ENCODE results near the gene KLHL10. TPM values are rescaled to one million over a fixed set of nuclear protein-coding genes. Genes with fewer than 3 reads are reported as not detected.
A peak's percentile ranks its signal among the peaks of the same experiment; 100 is the strongest.
"Not testable (repeated sequence)": the region's sequence is repeated elsewhere in the genome, so short reads cannot be mapped to it uniquely, and the experiment has no call there.

KLHL10 gene
- total RNA-seq, 2 experiments from 2014 or later = not detected

DNA sequence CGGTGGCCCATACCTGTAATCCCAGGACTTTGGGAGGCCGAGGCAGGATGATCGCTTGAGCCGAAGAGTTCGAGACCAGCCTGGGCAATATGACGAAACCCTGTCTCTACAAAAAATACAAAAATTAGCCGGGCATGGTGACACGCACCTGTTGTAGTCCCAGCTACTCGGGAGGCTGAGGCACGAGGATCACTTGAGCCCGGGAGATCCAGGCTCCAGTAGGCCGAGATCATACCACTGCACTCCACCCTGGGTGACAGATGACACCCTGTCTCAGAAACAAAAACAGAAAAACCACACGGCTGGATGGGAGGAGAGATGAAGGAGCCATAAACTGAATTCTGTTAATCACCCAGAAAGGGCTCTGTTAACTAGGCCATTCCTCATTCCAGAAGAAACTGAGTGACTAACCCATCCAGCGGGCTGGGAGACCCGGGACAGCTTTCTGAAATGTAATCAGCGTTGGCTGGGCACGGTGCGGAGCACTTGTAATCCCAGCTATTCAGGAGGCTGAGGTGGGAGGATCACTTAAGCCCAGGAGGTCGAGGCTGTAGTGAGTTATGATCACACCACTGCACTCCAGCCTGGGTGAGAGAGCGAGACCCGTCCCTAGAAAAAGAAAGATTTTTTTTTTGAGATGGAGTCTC is 952 bp upstream of the KLHL10 start:
- no peak for TF ChIP-seq EZH2phosphoT487 (IDR thresholded peaks at IDR 0.05; ENCODE audit: borderline replicate concordance, low read depth, low read length)
- TF ChIP-seq, protein P1, sequence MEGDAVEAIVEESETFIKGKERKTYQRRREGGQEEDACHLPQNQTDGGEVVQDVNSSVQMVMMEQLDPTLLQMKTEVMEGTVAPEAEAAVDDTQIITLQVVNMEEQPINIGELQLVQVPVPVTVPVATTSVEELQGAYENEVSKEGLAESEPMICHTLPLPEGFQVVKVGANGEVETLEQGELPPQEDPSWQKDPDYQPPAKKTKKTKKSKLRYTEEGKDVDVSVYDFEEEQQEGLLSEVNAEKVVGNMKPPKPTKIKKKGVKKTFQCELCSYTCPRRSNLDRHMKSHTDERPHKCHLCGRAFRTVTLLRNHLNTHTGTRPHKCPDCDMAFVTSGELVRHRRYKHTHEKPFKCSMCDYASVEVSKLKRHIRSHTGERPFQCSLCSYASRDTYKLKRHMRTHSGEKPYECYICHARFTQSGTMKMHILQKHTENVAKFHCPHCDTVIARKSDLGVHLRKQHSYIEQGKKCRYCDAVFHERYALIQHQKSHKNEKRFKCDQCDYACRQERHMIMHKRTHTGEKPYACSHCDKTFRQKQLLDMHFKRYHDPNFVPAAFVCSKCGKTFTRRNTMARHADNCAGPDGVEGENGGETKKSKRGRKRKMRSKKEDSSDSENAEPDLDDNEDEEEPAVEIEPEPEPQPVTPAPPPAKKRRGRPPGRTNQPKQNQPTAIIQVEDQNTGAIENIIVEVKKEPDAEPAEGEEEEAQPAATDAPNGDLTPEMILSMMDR (conservative IDR thresholded peaks at IDR 0.05; ENCODE audit: low read length) = no peak
- Histone ChIP-seq H3K9me2 (ENCODE audit: insufficient read depth, low read length) (no peaks in the 10 kb centered on the region), H3K36me3 (ENCODE audit: insufficient read depth, low read length) (no peaks in the 10 kb centered on the region), H3K9me3 (ENCODE audit: low read length) (no peaks in the 10 kb centered on the region), H3K4me2 (ENCODE audit: low read length) (peak overlapping the region; percentile 29; the same call in 1 of the 2 replicates), H3K27ac (ENCODE audit: low read depth, low read length, poor library complexity, severe bottlenecking) (no peak overlapping the region), H3K4me3 (ENCODE audit: low read depth, low read length, poor library complexity, severe bottlenecking) (no peak overlapping the region), H3K79me2 (ENCODE audit: insufficient read depth, low read depth, low read length) (no peaks in the 10 kb centered on the region), H4K20me1 (ENCODE audit: insufficient read depth, low read length) (no peaks in the 10 kb centered on the region), H3K4me1 (ENCODE audit: insufficient read depth, low read length, poor library complexity, severe bottlenecking) (no peaks in the 10 kb centered on the region), H2AFZ (ENCODE audit: low read length) (no peak overlapping the region)
- ChIA-PET POLR2A (no interaction called here), CTCF (ENCODE audit: unreplicated experiment) (no interaction called here)
- DNase-seq (ENCODE audit: low spot score) = no peak
- BruUV-seq (replicated peaks) = no TSS peak
- intact Hi-C loops (cut with micrococcal nuclease; ENCODE audit: unreplicated experiment) = no loop called here

DNA sequence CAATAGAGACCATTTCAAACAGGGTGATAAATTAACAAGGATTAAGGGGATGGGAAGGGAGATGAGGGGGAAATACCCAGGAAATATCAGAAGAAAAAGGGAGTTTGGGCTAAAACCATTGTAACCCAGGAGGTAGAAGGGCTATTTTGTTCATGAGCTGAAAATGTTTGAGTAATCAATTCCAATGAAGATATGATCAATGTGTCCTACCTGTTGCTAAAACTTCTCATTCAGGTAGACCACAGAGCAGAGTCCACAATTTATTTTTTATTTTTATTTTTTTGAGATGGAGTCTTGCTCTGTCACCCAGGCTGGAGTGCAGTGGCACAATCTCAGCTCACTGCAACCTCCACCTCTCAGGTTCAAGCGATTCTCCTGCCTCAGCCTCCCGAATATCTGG is 1.8 kb downstream of the KLHL10 start:
- POLR2A ChIA-PET; H3K79me2 ChIP-seq (ENCODE audit: insufficient read depth, low read depth, low read length); H3K27ac ChIP-seq (ENCODE audit: low read depth, low read length, poor library complexity, severe bottlenecking); H3K9me3 ChIP-seq (ENCODE audit: low read length); H3K4me1 ChIP-seq (ENCODE audit: insufficient read depth, low read length, poor library complexity, severe bottlenecking); H3K4me2 ChIP-seq (ENCODE audit: low read length); H2AFZ ChIP-seq (ENCODE audit: low read length); H3K9me2 ChIP-seq (ENCODE audit: insufficient read depth, low read length); CTCF ChIA-PET (ENCODE audit: unreplicated experiment); H4K20me1 ChIP-seq (ENCODE audit: insufficient read depth, low read length); DNase-seq (ENCODE audit: low spot score); BruUV-seq (replicated peaks); H3K4me3 ChIP-seq (ENCODE audit: low read depth, low read length, poor library complexity, severe bottlenecking); intact Hi-C loops (cut with micrococcal nuclease; ENCODE audit: unreplicated experiment); H3K36me3 ChIP-seq (ENCODE audit: insufficient read depth, low read length): not testable (repeated sequence)

DNA sequence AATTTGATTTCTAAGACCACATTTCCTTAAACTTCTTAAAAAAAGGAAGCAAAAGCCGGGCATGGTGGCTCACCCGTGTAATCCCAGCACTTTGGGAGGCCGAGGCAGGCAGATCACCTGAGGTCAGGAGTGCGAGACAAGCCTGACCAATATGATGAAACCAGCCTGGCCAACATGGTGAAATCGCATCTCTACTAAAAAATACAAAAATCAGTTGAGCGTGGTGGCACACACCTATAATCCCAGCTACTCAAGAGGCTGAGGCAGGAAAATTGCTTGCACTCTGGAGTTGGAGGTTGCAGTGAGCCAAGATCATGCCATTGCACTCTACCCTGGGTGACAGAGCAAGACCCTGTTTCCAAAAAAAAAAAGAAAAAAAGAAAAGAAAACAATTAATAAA is 3.2 kb downstream of the KLHL10 start:
- H3K9me2 ChIP-seq (ENCODE audit: insufficient read depth, low read length); BruUV-seq (replicated peaks); H2AFZ ChIP-seq (ENCODE audit: low read length); H3K27ac ChIP-seq (ENCODE audit: low read depth, low read length, poor library complexity, severe bottlenecking); H3K9me3 ChIP-seq (ENCODE audit: low read length); H3K79me2 ChIP-seq (ENCODE audit: insufficient read depth, low read depth, low read length); H3K4me2 ChIP-seq (ENCODE audit: low read length); intact Hi-C loops (cut with micrococcal nuclease; ENCODE audit: unreplicated experiment); H3K4me3 ChIP-seq (ENCODE audit: low read depth, low read length, poor library complexity, severe bottlenecking); H3K4me1 ChIP-seq (ENCODE audit: insufficient read depth, low read length, poor library complexity, severe bottlenecking); POLR2A ChIA-PET; CTCF ChIA-PET (ENCODE audit: unreplicated experiment); H3K36me3 ChIP-seq (ENCODE audit: insufficient read depth, low read length); H4K20me1 ChIP-seq (ENCODE audit: insufficient read depth, low read length); DNase-seq (ENCODE audit: low spot score): not testable (repeated sequence)

DNA sequence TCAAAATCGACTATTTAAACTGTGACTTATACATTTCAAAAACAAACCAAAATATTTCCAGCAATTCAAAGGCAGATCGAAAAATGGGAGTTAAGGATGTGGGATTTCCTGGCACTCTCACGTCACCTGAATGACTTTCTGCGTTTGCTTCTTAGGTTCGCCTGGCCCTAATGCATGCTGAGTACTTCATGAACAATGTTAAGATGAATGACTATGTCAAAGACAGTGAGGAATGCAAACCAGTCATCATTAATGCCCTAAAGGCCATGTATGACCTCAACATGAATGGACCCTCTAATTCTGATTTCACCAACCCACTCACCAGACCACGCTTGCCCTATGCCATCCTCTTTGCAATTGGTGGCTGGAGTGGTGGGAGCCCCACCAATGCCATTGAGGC is 7.3 kb downstream of the KLHL10 start:
- Histone ChIP-seq H3K36me3 (ENCODE audit: insufficient read depth, low read length) (peaks cover 23% of the 10 kb centered on the region), H3K4me3 (ENCODE audit: low read depth, low read length, poor library complexity, severe bottlenecking) (no peak overlapping the region), H3K4me2 (ENCODE audit: low read length) (no peak overlapping the region), H3K27ac (ENCODE audit: low read depth, low read length, poor library complexity, severe bottlenecking) (no peak overlapping the region), H4K20me1 (ENCODE audit: insufficient read depth, low read length) (peaks cover 9% of the 10 kb centered on the region), H3K9me2 (ENCODE audit: insufficient read depth, low read length) (no peaks in the 10 kb centered on the region), H3K79me2 (ENCODE audit: insufficient read depth, low read depth, low read length) (peaks cover 20% of the 10 kb centered on the region), H3K4me1 (ENCODE audit: insufficient read depth, low read length, poor library complexity, severe bottlenecking) (peaks cover 12% of the 10 kb centered on the region), H2AFZ (ENCODE audit: low read length) (no peak overlapping the region), H3K9me3 (ENCODE audit: low read length) (no peaks in the 10 kb centered on the region)
- CTCF ChIA-PET (ENCODE audit: unreplicated experiment) = no interaction called here
- BruUV-seq (replicated peaks) = no TSS peak
- TF ChIP-seq, protein P1 (conservative IDR thresholded peaks at IDR 0.05; ENCODE audit: low read length) = no peak
- no peak for TF ChIP-seq EZH2phosphoT487 (IDR thresholded peaks at IDR 0.05; ENCODE audit: borderline replicate concordance, low read depth, low read length)
- POLR2A ChIA-PET = no interaction called here
- intact Hi-C loops (cut with micrococcal nuclease; ENCODE audit: unreplicated experiment) = no loop called here
- DNase-seq (ENCODE audit: low spot score) = no peak
